Measurements from ENCODE around the gene TSC22D3.
"Not testable (repeated sequence)": the region's sequence is repeated elsewhere in the genome, so short reads cannot be mapped to it uniquely, and the experiment has no call there.

TSC22D3 gene

DNA sequence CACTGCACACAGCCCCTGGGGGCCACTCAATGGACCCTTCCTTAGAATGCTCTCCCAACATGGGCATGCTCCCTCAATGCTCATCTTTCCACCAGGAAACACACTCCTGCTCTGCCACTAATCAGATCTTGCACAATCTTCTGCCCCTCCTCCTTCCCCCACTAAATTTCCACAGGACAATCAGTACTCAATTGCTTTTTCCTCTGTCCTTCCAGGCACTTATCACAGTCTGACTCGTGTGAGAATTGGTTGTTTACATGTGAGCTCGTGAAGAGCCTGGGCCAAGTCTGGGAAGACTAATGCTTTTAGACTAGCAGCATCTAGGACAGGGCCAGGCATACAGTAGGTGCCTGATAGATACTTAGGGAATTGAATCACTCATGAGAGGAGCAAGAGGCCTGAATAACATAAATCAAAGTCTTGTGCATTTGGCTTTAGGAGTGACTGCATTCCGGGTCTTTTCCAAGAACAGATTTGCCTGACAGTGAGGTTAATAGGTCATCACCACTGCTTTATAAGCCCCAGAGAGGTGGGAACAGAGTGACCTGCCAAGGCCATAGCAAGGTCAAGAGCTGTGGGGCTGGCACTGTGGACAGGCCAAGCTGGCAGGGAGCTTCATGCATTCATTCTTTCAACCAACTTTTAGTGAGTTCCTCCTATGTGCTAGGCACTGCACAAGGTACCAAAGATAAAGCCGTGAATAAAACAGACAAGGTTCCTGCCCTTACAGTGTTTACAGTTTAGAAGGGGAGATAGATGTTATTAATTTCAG is 92.3 kb downstream of the TSC22D3 start:
- no peak for DNase-seq (ENCODE audit: low read depth in 2 of 2)

DNA sequence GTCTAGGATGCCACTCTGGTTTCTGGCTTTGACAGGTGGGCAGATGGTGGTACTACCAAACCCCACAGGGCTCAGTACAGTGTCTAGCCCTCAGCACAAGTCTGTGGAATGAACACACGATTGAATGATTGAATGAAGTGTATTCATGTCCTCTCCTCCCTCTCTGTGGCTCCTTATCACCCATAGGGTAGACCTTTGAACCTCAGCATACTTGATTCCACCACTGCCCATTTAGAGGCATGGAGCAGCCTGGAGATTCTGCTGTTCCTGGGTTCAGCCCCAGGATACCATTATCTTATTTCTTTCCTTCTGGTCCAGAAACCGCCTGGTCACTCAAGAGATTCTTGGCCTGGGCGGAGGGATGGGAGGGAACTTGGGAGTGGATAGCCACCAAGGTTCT is 93.3 kb downstream of the TSC22D3 start:
- DNase-seq (ENCODE audit: low read depth in 2 of 2) = no peak

DNA sequence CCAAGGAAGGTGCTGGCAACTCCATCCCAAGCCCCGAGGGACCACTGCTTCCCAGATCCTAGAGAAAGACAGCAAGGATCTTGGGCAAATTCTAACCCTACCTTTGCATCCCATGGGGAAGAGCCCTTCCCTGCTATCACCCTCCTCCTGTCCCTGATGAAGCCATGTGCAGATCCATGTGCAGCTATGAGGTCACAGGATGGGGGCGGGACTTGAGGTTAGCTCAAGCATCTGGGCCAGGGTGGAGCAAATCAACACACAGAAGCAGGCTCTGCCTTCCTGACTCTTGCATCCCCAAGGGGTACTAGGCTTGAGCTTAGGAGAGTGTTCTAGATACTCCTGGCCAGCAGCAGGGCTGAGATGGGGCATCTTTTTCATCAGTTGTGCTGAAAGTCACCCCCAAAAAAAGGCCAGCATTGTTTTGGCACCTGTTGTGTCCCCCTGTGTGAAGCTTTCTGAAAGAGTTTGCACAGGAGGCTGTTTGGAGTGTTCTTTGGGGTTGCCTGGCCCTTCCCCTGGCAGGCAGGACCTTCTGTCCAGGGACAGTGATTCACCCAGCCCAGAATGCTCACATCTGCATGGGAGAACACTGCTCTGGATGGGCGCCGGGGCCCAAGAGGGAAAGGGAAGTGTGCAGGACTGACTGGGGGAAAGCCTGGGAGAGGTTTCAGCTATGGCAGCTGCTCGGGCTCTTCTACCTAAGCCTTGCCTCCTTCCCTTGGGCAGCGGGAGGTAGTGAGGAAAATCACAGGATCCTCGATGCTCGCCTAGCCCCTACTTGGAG is 96.4 kb downstream of the TSC22D3 start:
- DNase-seq (ENCODE audit: low read depth in 2 of 2) = no peak

DNA sequence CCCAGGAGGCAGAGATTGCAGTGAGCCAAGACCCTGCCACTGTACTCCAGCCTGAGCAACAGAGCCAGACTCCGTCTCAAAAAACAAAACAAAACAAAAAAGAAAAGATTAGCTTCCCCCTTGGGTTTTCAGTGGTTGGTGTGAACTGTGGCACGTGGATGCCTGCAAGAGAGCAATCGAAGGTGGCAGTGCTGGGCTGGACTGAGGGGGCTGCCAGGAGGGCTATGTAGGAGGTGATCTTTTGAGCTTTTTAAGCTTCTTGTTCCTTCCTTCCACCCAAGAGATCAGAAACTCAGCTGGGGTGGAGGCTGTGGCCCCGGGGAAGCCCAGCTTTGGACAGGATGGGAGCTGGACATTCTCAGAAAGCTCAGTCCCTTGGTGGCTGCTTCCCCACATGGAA is 97.7 kb downstream of the TSC22D3 start:
- DNase-seq (ENCODE audit: low read depth in 2 of 2) = no peak

DNA sequence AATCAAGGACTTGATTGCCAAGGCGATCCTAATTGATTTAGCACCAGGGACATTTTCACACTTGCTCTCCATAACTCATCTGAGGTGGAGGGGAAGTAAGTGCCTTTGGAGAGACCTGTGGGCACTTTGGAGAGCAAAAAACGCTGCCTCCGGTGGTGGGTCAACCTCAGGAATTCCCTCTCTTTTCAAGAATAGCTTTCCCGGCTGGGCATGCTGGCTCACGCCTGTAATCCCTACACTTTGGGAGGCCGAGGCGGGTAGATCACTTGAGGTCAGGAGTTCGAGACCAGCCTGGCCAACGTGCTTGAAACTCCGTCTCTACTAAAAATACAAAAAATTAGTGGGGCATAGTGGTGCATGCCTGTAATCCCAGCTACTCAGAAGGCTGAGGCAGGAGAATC is 98.1 kb downstream of the TSC22D3 start:
- DNase-seq (ENCODE audit: low read depth in 2 of 2) = no peak

DNA sequence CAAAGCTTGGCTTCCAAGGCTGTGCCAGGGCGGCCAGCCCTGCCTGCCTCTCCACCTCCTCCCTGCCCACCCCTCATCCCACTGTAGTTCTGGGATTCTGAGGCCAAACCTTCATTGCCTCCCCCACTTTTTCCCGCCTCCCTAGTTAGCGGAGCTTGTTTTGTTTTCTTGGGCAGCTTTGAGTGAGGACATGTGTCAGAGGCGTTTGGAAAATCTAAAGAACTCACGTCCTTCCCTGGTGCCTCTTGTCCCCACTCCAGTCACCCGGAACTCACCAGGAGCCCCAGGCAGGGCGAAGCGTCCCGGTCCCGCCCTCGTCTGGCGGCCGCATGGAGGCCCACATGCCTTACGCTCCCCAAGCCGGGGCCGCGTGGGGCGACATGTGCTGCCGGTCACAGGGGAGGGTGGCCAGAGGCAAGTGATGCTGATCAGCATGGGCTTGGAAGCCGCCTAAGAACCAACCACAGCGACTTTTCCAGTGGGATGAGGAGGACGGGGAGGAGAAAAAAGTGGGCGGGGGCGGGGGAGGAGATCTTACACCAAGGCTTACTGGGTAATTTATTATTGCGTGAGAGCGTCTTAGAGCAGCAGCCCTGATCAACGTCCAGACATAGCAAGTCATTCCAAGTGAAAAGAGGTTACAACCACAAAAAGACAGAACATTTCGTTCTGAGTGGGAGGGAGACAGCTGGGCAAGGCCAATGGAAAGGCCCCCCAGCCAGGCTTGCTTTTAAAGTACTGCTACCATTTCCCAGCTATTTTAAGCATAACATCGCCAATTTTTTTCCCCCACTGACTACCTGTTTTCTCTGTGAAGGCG is 98.8 kb downstream of the TSC22D3 start:
- peak; percentile 55 to 60 for DNase-seq (ENCODE audit: low read depth in 2 of 2)

DNA sequence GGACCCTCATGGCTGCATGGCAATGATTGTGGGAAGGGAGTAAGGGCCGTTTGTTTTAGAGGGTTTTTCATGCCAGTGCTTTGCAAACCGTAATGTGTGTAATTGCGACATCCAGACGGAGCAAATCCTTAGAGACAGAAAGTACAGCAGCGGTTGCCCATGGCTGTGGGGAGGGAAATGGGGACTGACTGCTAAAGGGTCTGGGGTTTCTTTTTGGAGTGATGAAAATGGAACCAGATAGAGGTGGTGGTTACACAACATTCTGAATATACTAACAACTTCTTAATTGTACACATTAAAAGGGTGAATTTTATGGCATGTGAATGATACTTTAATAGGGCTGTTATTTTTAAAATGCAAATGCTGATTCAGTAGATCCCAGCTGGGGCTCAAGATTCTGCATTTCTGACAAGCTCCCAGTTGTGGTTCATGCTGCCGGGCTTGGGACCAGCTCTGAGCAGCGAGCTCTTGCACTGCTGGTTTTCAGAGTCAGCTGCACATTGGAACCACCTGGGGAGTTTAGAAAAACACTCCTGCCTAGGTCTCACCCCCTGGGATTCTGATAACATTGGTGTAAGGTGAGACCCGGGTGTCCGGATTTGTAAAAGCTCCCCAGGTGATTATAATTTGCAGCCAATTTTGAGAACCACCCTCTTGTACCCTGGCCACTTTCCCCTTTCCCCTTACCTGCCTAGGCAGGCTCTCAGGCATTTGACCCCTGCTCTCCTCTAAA is 99.6 kb downstream of the TSC22D3 start:
- no peak for DNase-seq (ENCODE audit: low read depth in 2 of 2)

DNA sequence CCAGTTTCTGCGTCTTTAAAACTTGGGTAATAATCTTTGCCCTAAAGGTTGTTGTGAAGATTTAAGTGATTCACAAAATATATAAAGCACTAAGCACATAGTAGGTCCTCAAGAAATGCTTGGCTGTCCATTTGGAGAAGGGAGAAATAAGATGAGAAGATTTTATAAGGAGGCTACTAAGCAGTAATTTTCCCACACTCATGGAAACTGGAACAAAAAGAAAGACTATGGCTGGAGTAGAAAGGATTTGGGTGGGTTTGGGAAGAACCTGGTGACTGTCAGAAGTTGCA is 100.3 kb downstream of the TSC22D3 start:
- no peak for DNase-seq (ENCODE audit: low read depth in 2 of 2)

DNA sequence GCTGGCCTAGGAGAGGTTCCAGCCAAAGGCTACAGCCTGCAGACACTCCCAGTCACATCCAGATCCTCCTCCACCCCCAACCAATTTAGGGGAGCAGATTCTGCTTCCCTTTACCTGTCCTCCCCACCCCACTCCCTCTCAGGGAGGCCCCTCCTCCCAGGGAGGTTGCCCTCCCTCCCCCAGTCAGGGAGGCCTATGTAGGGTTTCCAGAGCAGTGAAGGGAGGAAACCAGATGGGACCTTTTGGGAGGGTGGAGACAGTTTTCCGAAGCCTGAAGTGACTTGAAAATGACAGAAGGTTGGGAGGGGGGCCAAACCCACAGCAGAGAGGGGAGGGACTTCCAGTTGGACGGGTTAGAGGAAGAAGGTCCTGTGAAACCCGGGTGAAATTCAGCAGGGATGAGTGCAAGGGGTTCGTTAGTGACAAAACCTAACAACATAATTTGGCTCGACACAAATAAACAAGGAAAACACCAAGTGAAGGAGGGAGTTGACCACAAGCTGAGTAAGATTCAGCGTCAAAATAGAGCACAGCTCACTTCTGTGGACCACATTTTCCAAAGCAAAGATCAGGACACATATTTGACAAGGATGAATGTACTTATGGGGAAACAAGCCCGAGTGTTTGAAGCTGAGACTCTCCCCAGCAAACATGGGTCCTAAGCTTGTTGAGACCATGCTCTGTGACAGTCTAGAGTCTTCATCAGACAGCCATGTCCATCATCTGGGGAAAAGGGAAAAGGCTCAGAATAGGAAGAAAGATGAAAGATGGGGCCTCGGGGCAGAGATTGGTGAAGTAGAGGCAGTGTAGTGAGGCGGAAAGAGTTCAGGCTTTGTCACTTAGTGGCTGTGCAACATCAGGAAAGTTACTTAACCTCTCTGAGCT is 100.9 kb downstream of the TSC22D3 start:
- DNase-seq (ENCODE audit: low read depth in 2 of 2) = no peak

DNA sequence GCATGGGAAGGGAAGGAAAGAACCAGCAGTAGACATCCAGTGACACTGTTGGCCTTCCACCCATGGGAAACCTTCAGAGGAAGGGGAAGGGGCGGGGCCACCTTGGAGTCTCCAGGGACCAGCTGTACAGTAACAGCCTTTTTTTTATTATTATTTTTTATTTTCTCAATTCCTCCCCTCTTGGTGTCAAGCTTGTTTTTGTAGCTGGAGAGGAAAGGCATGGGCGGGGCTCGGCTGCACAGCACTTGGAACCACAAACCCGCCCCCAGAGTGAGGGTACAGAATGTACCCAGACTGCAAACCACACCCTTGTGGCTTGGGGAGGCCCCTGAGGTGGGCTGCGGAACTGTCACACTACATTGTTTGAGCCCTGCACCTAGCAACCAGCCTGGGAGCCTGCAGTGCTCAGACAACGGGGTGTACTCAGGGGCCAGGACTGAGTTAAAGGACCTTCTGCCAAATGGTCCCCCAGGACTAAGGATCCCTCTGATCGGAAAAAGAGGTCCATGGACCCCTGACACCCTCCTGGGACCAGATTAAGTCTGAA is 101.6 kb downstream of the TSC22D3 start:
- no peak for DNase-seq (ENCODE audit: low read depth in 2 of 2)

DNA sequence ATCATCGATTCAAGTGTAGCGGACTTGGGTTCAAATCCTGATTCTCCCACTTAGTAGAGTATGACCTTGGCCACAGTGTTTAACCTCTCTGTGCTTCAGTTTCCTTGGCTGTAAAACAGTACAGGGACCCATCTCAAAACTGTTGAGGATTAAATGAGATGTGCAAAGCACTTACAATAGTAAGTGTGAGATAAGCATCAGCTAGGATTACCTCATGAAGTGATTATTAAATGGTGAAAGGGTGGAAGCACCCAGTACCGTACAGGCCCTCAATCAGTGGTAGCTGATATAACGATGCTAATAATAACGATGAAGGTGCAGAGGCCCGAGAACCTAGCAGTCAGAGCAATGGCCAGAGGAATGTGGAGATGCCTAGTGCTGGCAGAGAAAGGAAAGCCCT is 102.2 kb downstream of the TSC22D3 start:
- DNase-seq (ENCODE audit: low read depth in 2 of 2) = no peak

DNA sequence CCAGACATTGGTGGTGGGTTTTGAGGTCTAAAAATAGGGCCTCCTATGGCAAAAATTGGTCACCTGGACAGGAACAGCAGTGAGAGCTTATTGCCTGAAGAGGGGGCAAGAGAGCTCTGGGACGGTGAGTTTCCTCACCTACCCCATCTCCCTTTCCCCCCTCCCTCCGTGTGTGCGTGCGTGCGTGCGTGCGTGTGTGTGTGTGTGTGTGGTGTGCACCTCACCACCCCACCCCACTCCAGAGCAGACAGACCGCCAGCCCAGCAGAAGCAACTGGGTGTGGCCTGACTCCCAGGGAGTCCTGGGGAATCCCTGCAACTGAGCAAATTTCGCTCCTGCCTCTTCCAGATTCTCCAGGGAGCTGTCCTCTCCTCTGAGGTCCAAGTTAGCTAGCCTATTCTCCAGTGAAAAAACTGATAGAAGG is 102.6 kb downstream of the TSC22D3 start:
- DNase-seq (ENCODE audit: low read depth in 2 of 2) = peak in 1 of 2 experiments; percentile 29

DNA sequence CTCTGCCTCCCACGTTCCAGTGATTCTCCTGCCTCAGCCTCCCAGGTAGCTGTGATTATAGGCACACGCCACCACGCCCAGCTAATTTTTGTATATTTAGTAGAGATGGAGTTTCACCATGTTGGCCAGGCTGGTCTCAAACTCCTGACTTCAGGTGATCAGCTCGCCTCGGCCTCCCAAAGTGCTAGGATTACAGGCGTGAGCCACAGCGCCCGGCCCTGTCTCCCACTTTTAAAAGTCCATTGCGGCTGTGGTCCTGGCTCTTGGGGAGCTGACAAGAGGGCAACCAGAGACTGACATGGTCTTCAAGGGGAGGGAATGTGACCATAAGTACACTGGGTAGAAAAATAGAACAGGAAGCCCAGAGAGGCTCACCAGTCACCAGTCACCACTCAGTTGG is 104.3 kb downstream of the TSC22D3 start:
- DNase-seq (ENCODE audit: low read depth in 2 of 2) = not testable (repeated sequence)

DNA sequence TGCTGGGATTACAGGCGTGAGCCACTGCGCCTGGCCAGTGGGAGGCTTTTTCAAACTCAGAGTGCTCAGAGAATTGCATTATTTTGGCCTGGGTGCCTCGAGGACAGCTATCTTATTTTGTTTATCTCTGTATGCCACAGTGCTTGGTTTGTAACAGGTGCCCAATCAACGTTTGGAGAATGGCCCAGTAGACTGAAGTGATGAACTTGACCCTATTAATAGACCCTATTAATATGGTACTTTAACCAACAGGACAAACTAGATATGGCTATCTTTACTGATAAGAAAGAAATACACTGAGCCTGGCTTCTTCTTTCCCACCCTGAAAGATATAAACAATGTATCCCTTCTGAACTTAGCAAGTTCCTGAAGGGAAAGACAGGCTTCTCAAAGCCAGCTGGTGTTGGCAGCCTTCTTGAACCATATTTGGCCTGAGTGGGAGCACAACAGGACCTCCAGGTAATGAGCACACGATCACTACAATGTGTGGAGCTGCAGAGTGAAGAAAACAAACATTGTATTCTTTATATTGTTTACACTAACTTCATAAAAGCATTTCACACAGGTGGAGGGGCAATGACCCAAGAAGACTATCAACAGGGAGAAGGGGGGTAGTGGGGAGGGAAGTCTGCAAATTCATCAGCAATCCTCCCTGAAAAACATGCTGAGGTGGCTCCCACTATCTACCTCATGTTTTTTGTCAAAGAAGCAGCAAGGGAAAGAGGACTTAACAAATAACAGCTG is 105.5 kb downstream of the TSC22D3 start:
- DNase-seq (ENCODE audit: low read depth in 2 of 2) = no peak

DNA sequence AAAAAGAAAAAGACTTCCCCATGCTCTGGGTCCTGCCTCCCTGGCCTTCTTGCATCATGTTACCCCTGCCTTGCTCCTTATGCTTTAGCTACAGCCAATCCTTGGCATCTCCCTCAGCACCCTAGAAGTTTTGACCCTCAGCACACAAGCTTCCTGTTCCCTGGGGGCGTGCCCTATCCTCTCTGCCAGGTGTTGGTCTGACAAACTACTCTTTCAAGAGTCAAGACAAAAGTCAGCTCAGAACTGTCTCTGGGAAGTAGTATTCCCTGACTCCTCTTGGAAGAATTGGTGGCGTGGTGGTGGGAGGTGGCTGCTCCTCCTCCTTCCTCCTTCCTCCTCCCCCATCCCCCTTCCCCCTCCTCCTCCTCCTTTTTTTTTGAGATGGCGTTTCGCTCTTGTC is 106.3 kb downstream of the TSC22D3 start:
- no peak for DNase-seq (ENCODE audit: low read depth in 2 of 2)

DNA sequence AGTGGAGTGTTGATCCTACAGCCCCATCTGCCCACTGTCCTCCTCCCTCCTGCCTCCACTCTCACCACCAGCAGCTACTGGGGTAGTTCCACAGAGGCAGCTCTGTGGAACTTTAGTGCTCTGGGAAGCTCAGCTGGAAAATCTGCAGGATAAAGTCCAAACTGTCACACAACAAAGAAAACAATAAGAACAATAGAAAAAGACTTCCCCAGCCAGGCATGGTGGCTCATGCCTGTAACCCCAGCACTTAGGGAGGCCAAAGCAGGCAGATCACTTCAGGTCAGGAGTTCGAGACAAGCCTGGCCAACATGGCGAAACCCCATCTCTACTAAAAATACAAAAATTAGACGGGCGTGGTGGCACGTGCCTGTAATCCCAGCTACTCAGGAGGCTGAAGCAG is 106.9 kb downstream of the TSC22D3 start:
- DNase-seq (ENCODE audit: low read depth in 2 of 2) = not testable (repeated sequence)

DNA sequence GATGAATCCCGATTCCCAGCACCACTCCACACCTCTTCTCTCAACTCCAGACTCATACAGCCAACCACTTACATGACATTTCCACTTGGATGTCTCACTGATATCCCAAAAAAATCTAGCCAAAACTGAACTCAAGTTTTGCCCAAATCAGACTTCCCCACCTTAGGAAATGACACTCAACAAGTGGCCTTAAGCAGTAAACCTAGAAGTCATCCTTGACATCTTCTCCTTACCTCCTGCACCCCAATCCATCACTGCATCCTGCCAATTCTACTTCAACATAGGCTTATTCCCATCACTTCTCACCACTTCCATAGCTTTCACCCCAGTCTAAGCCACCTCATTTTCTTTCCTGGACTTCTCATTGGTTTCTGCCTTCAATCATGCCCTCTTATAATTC is 108.2 kb downstream of the TSC22D3 start:
- no peak for DNase-seq (ENCODE audit: low read depth in 2 of 2)

DNA sequence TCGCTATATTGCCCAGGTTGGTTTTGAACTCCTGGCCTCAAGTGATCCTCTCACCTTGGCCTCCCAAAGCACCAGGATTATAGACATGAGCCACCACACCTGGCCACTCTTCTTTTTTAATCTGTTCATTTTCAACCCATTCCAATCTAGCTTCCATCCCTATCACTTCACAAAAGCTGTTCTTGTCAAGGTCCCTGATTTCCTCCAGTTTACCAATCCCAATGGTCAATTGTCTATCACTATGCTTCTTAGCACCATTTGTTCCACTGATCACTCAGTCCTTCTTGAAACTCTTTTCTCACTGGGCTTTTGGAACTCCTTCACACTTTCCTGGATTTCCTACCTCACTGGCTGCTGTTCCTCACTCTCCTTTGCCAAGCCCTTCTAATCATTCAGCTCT is 108.7 kb downstream of the TSC22D3 start:
- DNase-seq (ENCODE audit: low read depth in 2 of 2) = no peak

Data from fibroblast of skin of left quadriceps (primary cell).